ENCODE results near the gene ZBTB17.

The ZBTB17 gene

GRCh38 chr1:15946571-15947381, 29.1 kb downstream of the ZBTB17 start:
- no peak for DNase-seq

- DNase-seq: no peak
These were observed 30.0 kb downstream of the ZBTB17 start for GRCh38 chr1:15945832-15946448.

DNA sequence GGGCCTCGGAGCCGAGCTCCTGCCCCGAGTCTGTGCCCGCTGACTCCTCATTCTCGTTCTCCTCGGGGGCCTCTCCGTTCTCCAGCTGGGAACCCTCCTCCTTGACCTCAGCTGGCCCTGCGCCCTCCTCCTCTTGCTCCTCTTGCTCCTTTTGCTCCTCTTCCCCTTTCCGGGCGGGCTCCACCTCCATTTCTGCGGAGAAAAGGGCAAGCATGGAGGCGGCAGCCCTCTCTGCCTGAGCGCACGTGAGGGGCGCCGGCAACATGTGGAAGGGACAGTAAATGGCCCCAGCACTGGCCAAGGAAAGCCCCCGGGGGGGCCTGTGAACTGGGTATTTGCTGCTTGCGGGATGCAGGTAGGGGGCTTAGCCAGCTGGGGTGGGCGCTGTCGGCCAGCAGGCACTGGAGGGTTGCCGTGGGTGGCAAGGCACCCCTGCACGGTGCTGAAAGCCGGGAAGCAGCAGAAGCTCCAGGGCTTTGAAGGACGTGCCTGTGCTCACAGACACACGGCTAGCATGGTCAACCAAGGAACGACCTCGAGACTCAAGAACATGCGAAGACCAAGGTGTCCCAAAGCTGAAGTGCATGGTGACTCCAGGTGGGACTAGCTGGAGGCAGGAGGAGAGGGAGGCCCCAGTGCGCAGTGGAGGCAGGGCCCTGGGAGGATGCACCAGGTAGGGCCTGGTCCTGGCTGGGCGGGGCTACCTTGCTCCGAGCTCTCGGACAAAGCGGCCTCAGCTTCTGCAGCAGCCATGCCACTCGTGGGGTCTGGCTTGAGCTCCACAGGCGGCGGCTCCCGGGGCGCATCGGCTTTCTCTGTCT, 30.7 kb downstream of the ZBTB17 start:
- no peak for DNase-seq

DNA sequence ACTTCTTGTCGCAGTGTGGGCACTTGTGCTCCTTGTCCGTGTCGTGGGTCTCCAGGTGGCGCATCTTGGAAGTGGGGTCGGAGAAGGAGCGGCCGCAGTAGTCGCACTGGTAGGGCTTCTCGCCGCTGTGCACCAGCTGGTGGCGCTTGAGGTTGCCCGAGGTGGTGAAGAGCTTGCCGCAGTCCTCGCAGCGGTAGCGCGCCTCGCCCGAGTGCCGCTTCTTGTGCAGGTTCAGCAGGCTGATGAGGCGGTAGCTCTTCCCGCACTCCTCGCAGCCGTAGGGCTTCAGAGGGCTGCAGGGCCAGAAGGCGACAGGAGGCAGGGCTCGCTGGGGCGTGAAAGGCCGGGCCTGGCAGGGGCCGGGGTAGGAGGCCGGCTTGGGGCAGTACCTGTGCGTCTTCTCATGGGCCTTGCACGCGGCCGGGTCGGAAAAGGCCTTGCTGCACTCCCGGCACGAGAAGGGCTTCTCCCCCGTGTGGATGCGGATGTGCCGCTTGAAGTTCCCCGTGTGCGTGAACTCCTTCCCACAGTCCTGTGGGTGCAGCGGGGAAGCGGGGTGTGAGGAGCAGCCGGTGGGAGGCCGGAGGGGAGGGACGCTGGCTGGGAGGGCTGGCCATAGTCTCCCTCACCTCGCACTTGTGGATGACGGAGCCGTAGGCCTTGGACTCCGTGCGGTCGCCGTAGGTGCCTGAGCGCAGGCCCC, 31.4 kb downstream of the ZBTB17 start:
- no peak for DNase-seq

GRCh38 chr1:15943992-15944307, 32.0 kb downstream of the ZBTB17 start:
- DNase-seq: no peak

DNA sequence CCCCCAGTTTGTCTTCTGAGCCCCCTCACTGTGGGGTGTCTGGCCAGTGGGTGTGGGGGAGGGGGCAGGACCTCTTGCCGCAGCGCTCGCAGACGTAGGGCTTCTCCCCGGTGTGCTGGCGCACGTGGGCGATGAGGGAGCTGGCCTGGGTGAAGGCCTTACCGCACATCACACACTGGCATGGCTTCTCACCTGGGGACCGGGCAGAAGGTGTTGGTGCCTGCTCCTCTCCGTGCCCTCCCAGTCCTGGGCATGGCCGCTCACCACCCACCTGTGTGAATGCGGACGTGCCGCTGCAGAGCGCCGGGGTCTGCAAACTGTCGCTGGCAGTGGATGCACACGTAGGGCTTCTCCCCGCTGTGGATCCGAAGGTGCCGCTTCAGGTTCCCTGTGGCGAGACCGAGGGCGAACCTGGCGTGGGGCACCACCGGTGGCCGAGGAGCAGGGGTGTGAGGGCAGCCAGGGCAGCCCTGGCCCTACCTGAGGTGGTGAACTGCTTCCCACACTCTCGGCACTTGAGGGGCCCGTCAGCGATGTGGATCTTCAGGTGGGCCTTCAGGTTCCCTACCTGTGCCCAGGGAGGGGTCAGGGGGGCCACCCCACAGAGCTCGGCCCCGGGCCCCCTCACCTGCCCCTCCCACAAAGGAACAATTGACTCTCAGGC, 32.4 kb downstream of the ZBTB17 start:
- peak; percentile 24 for DNase-seq

DNA sequence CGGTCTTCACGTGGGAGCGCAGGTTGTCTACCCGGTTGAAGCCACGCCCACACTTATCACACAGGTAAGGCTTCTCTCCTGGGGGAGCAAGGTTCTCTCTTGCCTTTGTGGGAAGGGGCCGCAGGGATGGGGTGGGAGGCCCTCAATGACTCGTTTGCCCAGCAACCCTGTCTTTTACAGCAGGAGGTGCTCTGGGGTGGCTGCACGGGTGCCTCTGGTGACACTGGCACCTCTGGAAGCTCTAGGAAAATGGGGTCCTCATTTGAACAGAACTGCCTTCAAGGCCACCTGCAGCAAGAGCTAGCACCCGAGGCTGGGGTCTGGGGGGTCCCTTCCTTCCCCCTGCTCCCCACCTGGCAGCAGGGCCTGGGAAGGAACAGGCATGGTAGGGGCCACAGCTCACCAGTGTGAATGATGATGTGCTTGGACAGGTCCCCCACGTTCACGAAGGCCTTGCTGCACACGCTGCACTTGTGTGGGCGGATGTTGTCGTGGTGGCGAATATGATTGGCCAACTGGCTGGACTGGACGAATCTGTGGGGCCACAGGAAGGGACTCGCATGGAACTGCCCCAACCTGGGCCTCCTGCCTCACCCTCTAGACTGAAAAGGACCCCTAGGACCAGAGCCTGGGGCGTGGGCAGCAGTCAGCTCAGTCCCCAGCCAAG, 33.1 kb downstream of the ZBTB17 start:
- DNase-seq: peak; percentile 21

DNA sequence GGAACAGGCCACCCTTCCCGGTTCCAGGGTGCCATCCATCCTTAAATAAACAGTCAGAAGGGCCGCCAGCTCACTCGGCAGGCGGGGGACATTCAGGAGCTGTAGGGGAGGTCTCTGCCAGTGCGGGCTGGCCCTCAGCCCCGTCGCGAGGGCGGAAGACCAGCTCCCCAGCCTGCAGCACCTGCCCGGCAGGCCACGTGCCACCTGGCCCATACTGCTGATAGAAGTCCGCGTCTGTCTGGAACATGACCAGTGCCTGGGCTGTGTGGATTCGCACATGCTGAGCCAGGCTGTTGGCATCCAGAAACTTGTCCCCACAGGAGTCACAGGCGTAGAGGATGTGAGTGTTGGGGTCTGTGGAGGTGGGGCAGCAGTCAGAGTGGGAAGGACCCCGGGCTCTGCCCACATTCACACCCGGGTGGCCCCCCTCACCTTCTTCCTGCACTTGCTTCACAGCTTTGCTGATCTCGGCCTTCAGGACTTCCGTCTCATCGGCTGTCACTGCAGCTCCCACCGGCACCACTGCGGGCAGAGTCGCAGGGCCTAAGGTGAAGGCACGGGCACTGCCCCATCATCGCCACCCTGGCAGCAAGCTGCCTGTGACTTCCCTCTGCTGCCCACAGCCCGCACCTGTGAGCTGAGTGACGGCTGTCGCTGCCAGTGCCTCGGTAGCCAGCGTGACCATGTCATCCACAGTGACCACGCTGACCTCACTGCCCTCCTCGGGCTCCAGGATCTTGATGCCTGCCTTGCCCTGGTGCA, 33.8 kb downstream of the ZBTB17 start:
- no peak for DNase-seq

- DNase-seq: peak; percentile 27
These were observed 34.7 kb downstream of the ZBTB17 start for GRCh38 chr1:15941044-15941840.

DNA sequence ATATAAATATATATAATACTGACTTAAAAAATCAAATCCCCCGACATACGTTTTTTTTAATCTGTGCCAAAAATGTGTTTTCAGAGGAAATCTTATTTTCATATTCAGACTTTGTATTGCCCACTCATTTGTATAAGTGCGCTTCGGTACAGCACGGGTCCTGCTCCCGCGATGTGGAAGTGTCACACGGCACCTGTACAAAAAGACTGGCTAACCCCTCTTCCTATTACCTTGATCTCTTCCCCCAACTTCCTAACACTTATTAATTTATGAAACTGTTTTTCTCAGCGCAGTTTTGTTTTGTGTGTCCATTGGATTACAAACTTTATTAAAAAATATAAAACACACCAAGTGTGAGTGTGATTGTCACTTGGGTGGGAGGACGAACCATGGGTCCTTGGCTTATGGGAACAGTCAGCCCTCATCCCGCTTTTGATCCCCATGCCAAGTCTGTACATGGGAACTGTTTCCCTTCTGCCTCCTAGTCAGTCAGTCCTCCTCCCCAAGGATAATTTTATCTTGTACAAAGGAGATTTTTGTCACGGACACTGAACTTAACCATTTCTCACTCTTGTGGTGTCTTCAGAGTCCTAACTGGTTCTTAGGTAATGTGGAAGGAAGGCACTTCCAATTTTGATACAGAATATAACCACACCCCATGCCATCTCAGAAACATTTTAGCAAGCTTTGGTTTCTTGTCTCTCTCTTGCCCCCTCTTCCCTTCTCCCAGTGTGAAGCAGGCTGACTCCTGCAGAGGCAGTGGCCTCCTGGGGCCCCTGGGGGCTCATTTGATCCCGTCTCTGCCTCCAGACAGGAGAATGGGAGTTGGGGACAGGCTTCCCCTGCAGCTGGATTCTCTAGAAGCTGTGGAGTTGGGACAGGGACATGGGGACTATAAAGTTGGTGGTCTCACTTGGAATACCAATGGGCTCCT, 35.5 kb downstream of the ZBTB17 start:
- peak; percentile 21 for DNase-seq

DNA sequence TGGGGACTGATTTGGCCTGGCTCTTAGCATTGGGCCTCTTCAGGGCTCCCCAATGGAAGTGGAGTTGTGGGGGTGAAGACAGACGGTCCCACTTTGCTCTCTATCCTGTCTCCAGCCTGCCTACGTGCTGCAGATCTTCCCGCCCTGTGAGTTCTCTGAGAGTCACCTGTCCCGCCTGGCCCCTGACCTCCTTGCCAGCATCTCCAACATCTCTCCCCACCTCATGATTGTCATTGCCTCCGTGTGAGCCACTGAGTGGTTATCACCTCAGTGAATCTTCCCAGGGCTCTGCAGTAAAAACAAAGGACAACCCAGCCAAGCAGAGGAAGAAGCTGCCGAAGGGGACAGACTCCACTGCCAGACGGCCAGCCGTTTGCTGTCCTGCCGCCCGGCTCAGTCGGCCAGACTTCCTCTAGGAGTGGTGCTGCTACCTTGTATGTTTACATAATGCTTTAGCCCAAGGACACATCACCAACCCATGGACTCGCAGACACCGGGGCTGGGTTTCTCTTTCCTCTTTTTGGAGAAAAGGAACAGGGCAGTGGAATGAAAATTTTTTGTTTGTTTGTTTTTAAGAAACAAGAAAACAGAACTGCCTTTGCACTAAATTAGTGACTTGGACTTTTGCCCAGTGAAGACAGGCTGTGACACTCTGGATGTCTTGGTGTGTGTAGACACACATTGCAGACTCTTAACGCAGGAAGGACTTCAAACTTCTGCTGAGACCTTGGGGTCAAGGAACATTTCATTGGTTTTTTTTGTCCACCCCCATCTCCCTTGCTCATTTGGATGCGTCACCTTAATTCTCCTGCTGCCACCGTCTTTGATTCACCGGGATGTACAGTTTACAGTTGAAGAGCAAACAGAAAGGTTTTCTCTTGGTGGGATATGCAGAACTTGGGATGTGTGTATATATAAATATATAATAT, 36.5 kb downstream of the ZBTB17 start:
- DNase-seq: no peak

GRCh38 chr1:15938628-15939161, 37.2 kb downstream of the ZBTB17 start:
- DNase-seq: no peak

DNA sequence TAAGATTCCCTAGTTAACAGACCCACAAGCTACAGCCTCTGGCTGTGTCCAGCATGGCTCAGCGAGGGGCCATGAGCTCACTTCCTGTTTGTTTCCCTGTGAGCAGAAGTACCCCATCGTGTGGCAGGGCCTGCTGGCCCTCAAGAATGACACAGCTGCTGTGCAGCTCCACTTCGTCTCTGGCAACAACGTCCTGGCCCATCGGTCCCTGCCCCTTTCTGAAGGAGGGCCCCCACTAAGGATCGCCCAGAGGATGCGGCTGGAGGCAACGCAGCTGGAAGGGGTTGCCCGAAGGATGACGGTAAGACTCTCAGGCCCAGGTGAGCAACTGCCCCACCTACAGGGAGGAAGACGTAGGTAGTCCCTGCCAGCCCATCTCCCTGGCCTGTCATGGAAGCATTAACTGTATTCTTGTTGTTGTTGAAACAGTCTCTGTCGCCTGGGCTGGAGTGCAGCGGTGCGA, 38.2 kb downstream of the ZBTB17 start:
- peak; percentile 30 for DNase-seq

- no peak for DNase-seq
These were observed 38.8 kb downstream of the ZBTB17 start for GRCh38 chr1:15937146-15937545.

GRCh38 chr1:15936025-15936424, 39.9 kb downstream of the ZBTB17 start:
- no peak for DNase-seq

DNA sequence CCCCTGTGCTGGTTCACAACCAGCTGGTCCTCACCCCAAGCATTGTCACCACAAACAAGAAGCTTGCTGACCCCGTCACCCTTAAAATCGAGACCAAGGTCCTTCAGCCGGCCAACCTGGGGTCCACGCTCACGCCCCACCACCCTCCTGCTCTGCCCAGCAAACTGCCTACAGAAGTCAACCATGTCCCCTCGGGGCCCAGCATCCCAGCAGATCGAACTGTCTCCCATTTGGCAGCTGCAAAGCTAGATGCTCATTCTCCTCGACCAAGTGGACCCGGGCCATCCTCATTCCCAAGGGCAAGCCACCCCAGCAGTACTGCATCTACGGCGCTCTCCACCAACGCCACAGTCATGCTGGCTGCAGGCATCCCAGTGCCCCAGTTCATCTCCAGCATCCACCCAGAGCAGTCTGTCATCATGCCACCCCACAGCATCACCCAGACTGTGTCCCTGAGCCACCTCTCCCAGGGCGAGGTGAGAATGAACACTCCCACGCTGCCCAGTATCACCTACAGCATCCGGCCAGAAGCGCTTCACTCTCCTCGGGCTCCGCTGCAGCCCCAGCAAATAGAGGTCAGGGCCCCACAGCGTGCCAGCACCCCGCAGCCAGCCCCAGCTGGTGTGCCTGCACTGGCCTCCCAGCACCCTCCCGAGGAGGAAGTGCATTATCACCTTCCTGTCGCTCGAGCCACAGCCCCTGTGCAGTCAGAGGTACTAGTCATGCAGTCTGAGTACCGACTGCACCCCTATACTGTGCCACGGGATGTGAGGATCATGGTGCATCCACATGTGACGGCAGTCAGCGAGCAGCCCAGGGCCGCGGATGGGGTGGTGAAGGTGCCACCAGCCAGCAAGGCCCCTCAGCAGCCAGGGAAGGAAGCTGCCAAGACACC, 40.6 kb downstream of the ZBTB17 start:
- DNase-seq: no peak
